NCI-H1694 treated with DMSO at 0.1 percent for 48 hours (cell line): ENCODE measurements around the gene IDI1.
A peak's percentile ranks its signal among the peaks of the same experiment; 100 is the strongest.
"Not testable (repeated sequence)": the region's sequence is repeated elsewhere in the genome, so short reads cannot be mapped to it uniquely, and the experiment has no call there.

Experiments used
- DNase-seq: peaks from one replicate; lab custom pipeline; 2025; lab: John Stamatoyannopoulos, UW

IDI1 gene

GRCh38 chr10:1063232-1063865 is 14.4 kb upstream of the IDI1 start:
- DNase-seq: no peak

- no peak for DNase-seq
Measured at GRCh38 chr10:1061930-1062774, 13.2 kb upstream of the IDI1 start.

GRCh38 chr10:1059902-1060301 is 11.0 kb upstream of the IDI1 start:
- DNase-seq: no peak

GRCh38 chr10:1058017-1058416 is 9.1 kb upstream of the IDI1 start:
- DNase-seq: no peak

- DNase-seq: no peak
Measured at GRCh38 chr10:1057106-1057657, 8.3 kb upstream of the IDI1 start.

GRCh38 chr10:1056326-1057105 is 7.6 kb upstream of the IDI1 start, which contains the start of gene WDR37:
TSS of gene WDR37 (plus strand) at chr10:1056385. CDS start at chr10:1072156, 15,771 bp downstream.
- DNase-seq: peak; percentile 10

- DNase-seq: no peak
Measured at GRCh38 chr10:1054684-1055083, 5.8 kb upstream of the IDI1 start.

GRCh38 chr10:1050554-1050953 is 1.6 kb upstream of the IDI1 start:
- DNase-seq: no peak

GRCh38 chr10:1050145-1050544 is 1.2 kb upstream of the IDI1 start:
- DNase-seq: no peak

GRCh38 chr10:1049425-1049958 is 573 bp upstream of the IDI1 start:
- no peak for DNase-seq

- DNase-seq: no peak
Measured at GRCh38 chr10:1048349-1048731, 579 bp downstream of the IDI1 start.

GRCh38 chr10:1047937-1048336 is 982 bp downstream of the IDI1 start:
- DNase-seq: no peak

- DNase-seq: no peak
Measured at GRCh38 chr10:1045415-1045814, 3.5 kb downstream of the IDI1 start.

- DNase-seq: no peak
Measured at GRCh38 chr10:1044964-1045363, 4.0 kb downstream of the IDI1 start.

- no peak for DNase-seq
Measured at GRCh38 chr10:1044146-1044545, 4.8 kb downstream of the IDI1 start.

- DNase-seq: no peak
Measured at GRCh38 chr10:1043532-1043995, 5.4 kb downstream of the IDI1 start.

GRCh38 chr10:1041514-1041913 is 7.4 kb downstream of the IDI1 start:
- no peak for DNase-seq

GRCh38 chr10:1040133-1040532 is 8.8 kb downstream of the IDI1 start:
- DNase-seq: no peak

GRCh38 chr10:1038769-1039168 is 10.2 kb downstream of the IDI1 start:
- not testable (repeated sequence) for DNase-seq

- DNase-seq: no peak
Measured at GRCh38 chr10:1037098-1037497, 11.8 kb downstream of the IDI1 start.

GRCh38 chr10:1036341-1036791 is 12.6 kb downstream of the IDI1 start:
- no peak for DNase-seq

GRCh38 chr10:1035201-1035600 is 13.7 kb downstream of the IDI1 start:
- DNase-seq: no peak
